IPS DF 4.7 (cell line): Measurements from ENCODE around the gene DAZ4.
"Not testable (repeated sequence)": the region's sequence is repeated elsewhere in the genome, so short reads cannot be mapped to it uniquely, and the experiment has no call there.

Experiments used
- DNase-seq: peaks from one replicate; pipeline ENCODE4 v3.0.0-alpha.2; 2013; ENCODE audit warnings: low spot score; ENCODE audit errors: extremely low read depth

DAZ4 gene, protein sequence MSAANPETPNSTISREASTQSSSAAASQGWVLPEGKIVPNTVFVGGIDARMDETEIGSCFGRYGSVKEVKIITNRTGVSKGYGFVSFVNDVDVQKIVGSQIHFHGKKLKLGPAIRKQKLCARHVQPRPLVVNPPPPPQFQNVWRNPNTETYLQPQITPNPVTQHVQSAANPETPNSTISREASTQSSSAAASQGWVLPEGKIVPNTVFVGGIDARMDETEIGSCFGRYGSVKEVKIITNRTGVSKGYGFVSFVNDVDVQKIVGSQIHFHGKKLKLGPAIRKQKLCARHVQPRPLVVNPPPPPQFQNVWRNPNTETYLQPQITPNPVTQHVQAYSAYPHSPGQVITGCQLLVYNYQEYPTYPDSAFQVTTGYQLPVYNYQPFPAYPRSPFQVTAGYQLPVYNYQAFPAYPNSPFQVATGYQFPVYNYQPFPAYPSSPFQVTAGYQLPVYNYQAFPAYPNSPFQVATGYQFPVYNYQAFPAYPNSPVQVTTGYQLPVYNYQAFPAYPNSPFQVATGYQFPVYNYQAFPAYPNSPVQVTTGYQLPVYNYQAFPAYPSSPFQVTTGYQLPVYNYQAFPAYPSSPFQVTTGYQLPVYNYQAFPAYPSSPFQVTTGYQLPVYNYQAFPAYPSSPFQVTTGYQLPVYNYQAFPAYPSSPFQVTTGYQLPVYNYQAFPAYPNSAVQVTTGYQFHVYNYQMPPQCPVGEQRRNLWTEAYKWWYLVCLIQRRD

DNA sequence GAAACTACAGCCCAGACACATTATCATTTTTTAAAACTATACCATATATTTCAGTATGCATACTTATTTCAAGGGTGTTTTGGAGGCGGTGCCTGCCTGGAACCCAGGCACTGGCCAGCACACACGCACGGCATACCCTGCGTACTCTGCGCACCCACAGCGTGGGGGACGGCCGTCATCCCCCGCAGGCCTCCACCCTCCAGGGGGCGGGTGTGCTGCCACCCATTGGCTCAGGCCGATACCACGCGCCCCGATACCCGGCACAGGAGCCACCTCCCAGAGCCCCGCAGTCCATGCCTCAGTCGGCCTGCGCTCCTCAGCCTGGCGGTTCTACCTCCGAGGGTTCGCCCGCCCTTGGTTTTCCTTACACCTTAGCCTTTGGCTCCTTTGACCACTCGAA is at the start of gene DAZ4:
Gene DAZ4 (plus strand): TSS at position 301 of the 400 bp plus-strand sequence. CDS start 208 bp downstream, outside the sequence.
- not testable (repeated sequence) for DNase-seq

- not testable (repeated sequence) for DNase-seq
These were observed 20.4 kb upstream of the DAZ4 start, which contains the start of gene DAZ3 for GRCh38 chrY:24813293-24813692. DAZ3 (minus strand) TSS chrY:24813393; CDS start chrY:24813185, 208 bp downstream.

DNA sequence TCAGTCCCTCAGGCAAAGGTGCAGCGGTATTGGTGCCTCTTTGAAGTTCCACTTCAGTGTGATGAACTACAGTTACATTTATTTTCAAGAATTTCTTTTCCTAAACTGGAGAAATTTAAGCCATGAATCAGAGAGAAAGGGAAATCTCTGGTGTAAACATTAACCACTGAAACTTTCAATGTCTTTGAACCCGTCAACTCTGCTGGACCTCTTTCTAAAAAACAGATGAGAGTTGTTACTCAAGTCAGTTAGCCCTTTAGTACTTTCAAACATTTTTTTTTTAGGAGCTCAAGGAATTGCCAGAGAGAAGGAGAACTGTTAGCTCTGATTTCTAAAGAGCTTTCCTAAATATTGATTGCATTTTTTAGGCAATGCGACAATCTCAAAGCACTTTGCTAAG is 11.9 kb upstream of the DAZ4 start:
- DNase-seq, result not testable (repeated sequence)

- not testable (repeated sequence) for DNase-seq
These were observed 9.4 kb upstream of the DAZ4 start for GRCh38 chrY:24824184-24824879.

GRCh38 chrY:24825069-24825468 is 8.7 kb upstream of the DAZ4 start:
- DNase-seq, result not testable (repeated sequence)
